Activated T-cell treated with anti-CD3 and anti-CD28 coated beads, Interleukin-2, amount 50 U/mL, for 72 hours (primary cell): ENCODE results near the gene VOPP1. TPM values are rescaled to one million over a fixed set of nuclear protein-coding genes. Genes with fewer than 3 reads are reported as not detected.
A peak's percentile ranks its signal among the peaks of the same experiment; 100 is the strongest.

Experiments used
- ATAC-seq, 2 donors: fragments of 150-1000 bp; cut with Tn5 transposase; replicated peaks in 1 of 2; 2 replicates each; pipeline ENCODE4 v1.10.0; 2021; ENCODE audit warnings: moderate library complexity in 2 of 2, mild to moderate bottlenecking in 1 of 2
- DNase-seq, 2 donors: peaks; one replicate each; pipeline ENCODE4 v3.0.0; 2021 to 2022; ENCODE audit warnings: mixed read lengths in 1 of 2
- H3K27ac Mint-ChIP-seq: one replicate; pipeline ENCODE4 v1.8.0; 2022; ENCODE audit warnings: mild to moderate bottlenecking, moderate library complexity, mixed read lengths
- H3K27me3 Mint-ChIP-seq: one replicate; pipeline ENCODE4 v1.8.0; 2022; ENCODE audit warnings: low read depth, mixed read lengths
- H3K36me3 Mint-ChIP-seq, 2 donors: one replicate each; pipeline ENCODE4 v1.8.0; 2022; ENCODE audit warnings: mixed read lengths in 2 of 2, mild to moderate bottlenecking in 1 of 2; ENCODE audit not compliant: insufficient read depth in 2 of 2
- H3K4me1 Mint-ChIP-seq: one replicate; pipeline ENCODE4 v1.8.0; 2022; ENCODE audit warnings: low read depth, mixed read lengths
- H3K4me3 Mint-ChIP-seq, 2 donors: one replicate each; pipeline ENCODE4 v1.8.0; 2022; ENCODE audit warnings: mild to moderate bottlenecking in 2 of 2, mixed read lengths in 2 of 2, moderate library complexity in 2 of 2
- H3K9me3 Mint-ChIP-seq, 2 donors: one replicate each; pipeline ENCODE4 v1.8.0; 2022; ENCODE audit warnings: mixed read lengths in 2 of 2
- total RNA-seq, 2 donors: library from RNA; stranded (reverse); gene quantifications; one replicate each; pipeline ENCODE4 v1.2.3, GENCODE V29; 2022

Gene VOPP1
- total RNA-seq, 2 donors from 2014 or later = 90.8 to 91.1 TPM

DNA sequence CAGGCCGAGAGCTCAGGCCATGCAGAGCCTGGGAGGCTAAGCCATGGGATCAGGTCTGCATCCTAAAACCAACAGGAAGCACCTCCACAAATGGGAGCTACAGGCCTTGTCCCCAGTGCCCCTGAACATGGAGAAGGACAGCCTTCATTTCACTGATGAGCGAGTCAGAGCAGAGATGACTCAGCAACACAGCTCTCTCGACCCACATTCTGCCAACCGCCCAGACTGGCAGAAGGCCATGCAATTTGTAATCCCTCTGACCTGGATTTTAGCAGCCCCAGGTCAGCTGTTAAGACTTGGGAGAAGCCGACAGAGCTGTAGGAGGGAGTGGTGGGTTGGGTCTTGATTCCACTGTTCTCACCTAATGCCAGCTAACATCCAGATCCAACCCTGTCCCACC, 25.5 kb downstream of the VOPP1 start:
- ATAC-seq (peak; percentile 97 to 98), DNase-seq (peak; percentile 68 to 70)
- Mint-ChIP-seq H3K4me3 (peak overlapping the region in 1 of 2 donors; percentile 20), H3K27ac (no peak overlapping the region), H3K9me3 (no peaks in the 10 kb centered on the region), H3K36me3 (peaks cover 11 to 19% of the 10 kb centered on the region in 2 donors), H3K4me1 (peaks cover 82% of the 10 kb centered on the region), H3K27me3 (no peaks in the 10 kb centered on the region)

DNA sequence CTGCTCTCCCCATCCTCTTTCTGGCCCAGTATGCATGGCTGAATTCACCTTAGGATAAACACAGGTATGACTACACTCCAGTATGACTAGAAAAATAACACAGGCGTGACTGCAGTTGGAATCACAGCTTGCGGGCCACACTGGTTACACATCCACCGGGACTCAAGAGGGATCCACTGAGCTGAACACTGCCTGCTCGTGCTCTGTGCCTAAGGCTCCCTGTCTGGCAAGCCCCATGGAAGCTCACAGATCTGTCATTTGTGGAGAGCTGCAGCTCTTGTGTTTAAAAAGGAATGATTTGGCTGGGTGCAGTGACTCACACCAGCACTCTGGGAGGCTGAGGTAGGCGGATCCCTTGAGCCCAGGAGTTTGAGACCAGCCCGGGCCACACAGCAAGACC, 26.8 kb downstream of the VOPP1 start:
- H3K4me3 Mint-ChIP-seq = no peak overlapping the region
- peaks cover 11 to 19% of the 10 kb centered on the region in 2 donors for H3K36me3 Mint-ChIP-seq
- ATAC-seq (no peak), DNase-seq (no peak)
- no peaks in the 10 kb centered on the region for H3K27me3 Mint-ChIP-seq
- H3K9me3 Mint-ChIP-seq = no peaks in the 10 kb centered on the region
- H3K4me1 Mint-ChIP-seq = peaks cover 73% of the 10 kb centered on the region
- peak overlapping the region; percentile 71 for H3K27ac Mint-ChIP-seq

DNA sequence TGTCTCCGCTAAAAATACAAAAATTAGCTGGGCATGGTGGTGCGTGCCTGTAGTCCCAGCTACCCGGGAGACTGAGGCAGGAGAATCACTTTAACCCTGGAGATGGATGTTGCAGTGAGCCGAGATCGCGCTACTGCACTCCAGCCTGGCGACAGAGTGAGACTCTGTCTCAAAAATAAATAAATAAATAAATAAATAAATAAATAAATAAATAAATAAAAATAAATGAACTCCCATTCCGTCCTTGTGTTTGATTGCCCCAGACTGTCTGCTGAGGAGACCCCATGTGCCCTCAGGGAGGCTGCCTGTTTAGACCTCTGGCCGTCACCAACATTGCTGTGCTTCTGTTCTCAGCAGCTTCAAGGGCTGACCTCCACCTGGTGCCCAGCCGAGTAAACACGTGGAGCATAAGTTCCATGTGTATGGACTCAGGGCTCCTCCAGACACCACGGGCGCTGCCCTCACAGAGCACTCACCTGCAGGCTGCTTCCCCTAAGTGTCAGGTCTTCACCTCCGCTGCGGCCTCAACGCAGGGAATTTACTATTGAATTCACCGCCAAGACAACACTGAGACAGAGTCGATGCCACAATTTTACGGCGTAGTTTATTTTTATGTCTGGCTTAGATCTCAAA, 32.0 kb downstream of the VOPP1 start:
- H3K4me3 Mint-ChIP-seq = no peak overlapping the region
- ATAC-seq = no peak
- DNase-seq = no peak
- no peaks in the 10 kb centered on the region for H3K9me3 Mint-ChIP-seq
- H3K36me3 Mint-ChIP-seq = peaks cover 7 to 15% of the 10 kb centered on the region in 2 donors
- H3K27me3 Mint-ChIP-seq = no peaks in the 10 kb centered on the region
- peaks cover 68% of the 10 kb centered on the region for H3K4me1 Mint-ChIP-seq
- no peak overlapping the region for H3K27ac Mint-ChIP-seq

DNA sequence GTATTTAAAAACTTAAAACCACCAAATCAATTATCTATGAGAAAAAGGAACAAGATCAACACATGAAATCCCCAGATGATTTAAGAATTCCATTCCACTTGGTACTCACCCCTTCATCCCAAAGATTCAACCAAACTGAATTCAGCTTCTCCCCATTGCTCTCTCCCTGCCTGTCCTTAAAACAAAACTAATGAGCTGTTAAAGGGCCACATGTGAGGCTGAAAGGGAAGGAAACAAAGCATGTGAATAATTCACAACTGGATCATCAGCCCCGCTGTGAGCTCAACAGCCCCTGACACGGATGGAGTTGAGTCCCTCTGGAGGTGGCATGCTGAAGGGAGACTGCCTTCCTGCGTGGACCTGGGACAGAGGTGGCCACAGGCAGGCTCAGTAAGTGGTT, 32.9 kb downstream of the VOPP1 start:
- H3K4me3 Mint-ChIP-seq = no peak overlapping the region
- no peak overlapping the region for H3K27ac Mint-ChIP-seq

DNA sequence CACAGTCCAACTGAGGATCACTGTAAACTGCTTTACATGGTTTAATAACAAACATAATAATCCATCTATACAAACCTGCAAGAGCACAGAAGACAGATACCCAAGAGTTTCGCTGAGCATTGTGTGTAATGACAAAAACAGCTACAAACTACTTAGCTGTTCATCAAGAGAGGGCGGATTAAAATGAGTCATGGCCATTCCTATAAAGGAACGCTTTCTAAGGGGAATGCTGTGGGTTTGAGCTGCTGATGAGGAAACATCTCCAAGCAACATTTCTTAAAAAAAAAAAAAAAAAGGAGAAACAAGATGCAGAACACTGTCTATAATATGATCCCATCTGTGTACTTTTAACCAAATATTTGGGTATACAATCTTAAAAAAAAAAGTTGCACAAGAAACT, 33.8 kb downstream of the VOPP1 start:
- ATAC-seq (no peak), DNase-seq (no peak)
- no peaks in the 10 kb centered on the region for H3K9me3 Mint-ChIP-seq
- no peaks in the 10 kb centered on the region for H3K27me3 Mint-ChIP-seq
- peaks cover 72% of the 10 kb centered on the region for H3K4me1 Mint-ChIP-seq
- H3K4me3 Mint-ChIP-seq = peak overlapping the region; percentile 23 to 85
- H3K36me3 Mint-ChIP-seq = peaks cover 1 to 2% of the 10 kb centered on the region in 2 donors
- H3K27ac Mint-ChIP-seq = peak overlapping the region; percentile 38

More for the DNA sequence above, 32.9 kb downstream of the VOPP1 start:
- ATAC-seq (no peak), DNase-seq (no peak)
- H3K4me1 Mint-ChIP-seq = peaks cover 69% of the 10 kb centered on the region
- no peaks in the 10 kb centered on the region for H3K9me3 Mint-ChIP-seq
- peaks cover 6 to 9% of the 10 kb centered on the region in 2 donors for H3K36me3 Mint-ChIP-seq
- H3K27me3 Mint-ChIP-seq = no peaks in the 10 kb centered on the region

DNA sequence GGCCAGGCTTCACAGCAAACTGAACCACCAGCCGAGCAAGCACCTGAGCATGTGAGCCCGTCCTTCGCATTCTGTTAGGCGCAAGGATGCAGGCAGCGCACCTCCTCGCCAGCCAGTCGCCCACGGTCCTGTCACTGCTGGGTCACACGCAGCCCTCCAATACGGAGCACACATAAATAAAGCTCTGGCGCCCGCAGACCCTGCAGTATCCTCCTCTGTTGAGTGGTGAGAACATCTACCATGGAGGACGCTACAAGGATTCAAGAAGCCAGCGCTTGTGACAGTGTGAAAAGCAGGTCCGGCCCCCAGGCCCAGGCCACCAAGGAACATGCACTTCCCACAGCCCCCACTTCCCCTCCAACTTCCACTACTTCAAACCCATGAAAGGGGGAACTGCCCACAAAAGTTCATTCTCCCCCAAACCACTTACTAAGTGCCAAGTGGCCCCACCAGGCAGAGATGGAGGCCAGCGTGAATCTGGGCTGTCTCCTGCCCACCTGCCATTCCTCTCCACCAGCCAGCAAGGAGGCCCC, 34.8 kb downstream of the VOPP1 start:
- ATAC-seq (no peak), DNase-seq (no peak)
- peak overlapping the region; percentile 68 to 85 for H3K4me3 Mint-ChIP-seq
- no peaks in the 10 kb centered on the region for H3K9me3 Mint-ChIP-seq
- H3K4me1 Mint-ChIP-seq = peaks cover 82% of the 10 kb centered on the region
- peak overlapping the region; percentile 38 for H3K27ac Mint-ChIP-seq
- H3K27me3 Mint-ChIP-seq = no peaks in the 10 kb centered on the region
- peaks cover 1 to 2% of the 10 kb centered on the region in 2 donors for H3K36me3 Mint-ChIP-seq

DNA sequence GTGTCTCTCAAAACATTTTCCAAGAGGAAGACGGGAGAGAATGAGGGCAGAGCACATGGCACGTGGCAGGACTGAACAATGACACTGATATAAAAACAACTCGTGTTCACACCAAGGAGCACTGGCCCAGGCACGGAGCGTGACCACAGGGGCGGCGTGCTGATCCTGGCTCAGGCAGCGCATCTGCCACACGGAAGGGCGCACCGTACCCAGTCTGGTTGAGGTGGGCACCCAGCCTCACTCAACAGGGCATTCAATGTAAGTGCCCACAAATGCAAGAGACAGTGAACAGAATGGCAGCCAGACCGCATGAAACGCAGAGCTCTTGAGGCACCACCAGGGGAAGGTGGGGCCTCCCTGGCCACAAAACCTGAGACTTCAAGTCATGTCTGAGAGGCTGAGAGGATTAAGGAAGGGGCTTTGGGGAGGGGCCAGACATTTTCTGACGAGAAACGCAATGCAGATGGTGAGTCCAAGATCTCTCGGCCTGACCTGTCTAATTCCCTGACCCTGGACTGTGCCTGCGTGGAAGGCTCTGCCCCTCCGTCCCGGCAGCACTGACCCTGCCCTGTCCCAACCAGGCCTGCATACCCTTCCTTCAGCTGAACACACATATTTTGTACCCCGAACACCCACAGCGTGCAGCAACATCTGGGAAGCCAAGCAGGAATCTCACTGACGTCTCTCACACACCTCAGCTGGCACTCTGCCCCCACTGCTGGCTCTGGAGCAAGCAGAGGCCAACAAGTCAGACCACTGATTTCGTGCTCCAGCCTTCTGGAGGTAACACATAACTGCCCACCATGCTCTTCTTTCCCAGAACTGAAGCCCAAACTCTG, 35.5 kb downstream of the VOPP1 start:
- DNase-seq (peak in 1 of 2 donors; percentile 21), ATAC-seq (no peak)
- peaks cover 1 to 2% of the 10 kb centered on the region in 2 donors for H3K36me3 Mint-ChIP-seq
- H3K4me3 Mint-ChIP-seq = peak overlapping the region; percentile 68 to 85
- H3K27me3 Mint-ChIP-seq = no peaks in the 10 kb centered on the region
- H3K4me1 Mint-ChIP-seq = peaks cover 84% of the 10 kb centered on the region
- no peak overlapping the region for H3K27ac Mint-ChIP-seq
- no peaks in the 10 kb centered on the region for H3K9me3 Mint-ChIP-seq

DNA sequence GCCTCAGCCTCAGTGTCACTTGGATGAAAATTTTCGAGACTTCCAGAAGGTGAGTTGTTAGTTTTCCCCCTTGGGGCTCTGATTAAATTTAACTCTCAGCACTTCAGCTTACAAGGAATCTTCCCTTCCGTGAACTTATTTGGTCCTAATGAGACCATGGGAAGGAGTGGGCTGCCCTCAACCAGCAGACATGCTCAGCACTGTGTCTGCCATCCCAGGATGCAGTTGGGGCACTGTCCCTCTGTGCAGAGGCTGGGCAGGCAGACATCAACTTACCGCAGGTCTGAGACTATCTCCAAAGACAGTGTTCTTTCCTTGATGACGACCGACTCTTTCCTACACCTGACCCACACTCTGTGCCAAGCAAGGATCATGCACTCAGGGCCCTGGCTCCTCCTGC, 36.7 kb downstream of the VOPP1 start:
- H3K36me3 Mint-ChIP-seq = peaks cover 1 to 9% of the 10 kb centered on the region in 2 donors
- H3K27ac Mint-ChIP-seq = peak overlapping the region; percentile 34
- DNase-seq (no peak), ATAC-seq (no peak)
- H3K27me3 Mint-ChIP-seq = no peaks in the 10 kb centered on the region
- peak overlapping the region; percentile 68 to 85 for H3K4me3 Mint-ChIP-seq
- no peaks in the 10 kb centered on the region for H3K9me3 Mint-ChIP-seq
- peaks cover 92% of the 10 kb centered on the region for H3K4me1 Mint-ChIP-seq

DNA sequence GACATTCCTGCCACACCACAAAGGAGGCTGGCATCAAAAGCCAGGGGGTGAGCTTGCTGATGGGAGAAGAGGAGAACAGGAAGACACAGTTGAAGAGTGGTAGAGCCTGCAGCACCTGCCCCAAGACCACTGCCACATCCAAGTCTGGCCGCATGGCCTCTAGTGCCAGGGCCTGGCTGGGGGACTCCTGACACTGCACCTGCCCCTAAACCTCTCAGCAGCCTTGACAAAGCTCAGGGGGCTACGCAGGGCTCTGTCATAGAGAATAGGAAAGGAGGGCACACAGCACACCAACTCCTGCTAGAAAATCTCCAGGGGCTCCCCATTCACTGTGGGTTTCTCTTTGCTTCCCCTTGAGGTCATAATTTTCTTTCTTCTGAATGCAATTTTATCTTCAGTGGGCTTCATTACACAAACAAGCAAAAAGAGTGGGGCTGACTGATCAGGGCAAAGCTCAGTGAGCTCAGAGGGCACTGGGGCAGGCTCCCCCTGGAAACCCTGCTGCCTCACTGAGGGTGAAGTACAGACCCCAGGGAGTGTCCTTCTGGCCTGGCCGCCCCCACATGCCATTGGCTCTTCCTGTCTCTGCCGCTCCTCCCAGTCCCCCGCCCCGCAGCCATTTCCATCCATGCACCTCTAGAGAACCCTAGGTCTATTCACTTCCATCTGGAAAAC, 37.2 kb downstream of the VOPP1 start:
- Mint-ChIP-seq H3K27ac (peak overlapping the region; percentile 91), H3K4me1 (peaks cover 94% of the 10 kb centered on the region), H3K9me3 (no peaks in the 10 kb centered on the region), H3K36me3 (peaks cover 0 to 8% of the 10 kb centered on the region in 2 donors), H3K27me3 (no peaks in the 10 kb centered on the region), H3K4me3 (peak overlapping the region; percentile 68 to 85)
- peak in 1 of 2 donors; percentile 19 for DNase-seq
- ATAC-seq = no peak

DNA sequence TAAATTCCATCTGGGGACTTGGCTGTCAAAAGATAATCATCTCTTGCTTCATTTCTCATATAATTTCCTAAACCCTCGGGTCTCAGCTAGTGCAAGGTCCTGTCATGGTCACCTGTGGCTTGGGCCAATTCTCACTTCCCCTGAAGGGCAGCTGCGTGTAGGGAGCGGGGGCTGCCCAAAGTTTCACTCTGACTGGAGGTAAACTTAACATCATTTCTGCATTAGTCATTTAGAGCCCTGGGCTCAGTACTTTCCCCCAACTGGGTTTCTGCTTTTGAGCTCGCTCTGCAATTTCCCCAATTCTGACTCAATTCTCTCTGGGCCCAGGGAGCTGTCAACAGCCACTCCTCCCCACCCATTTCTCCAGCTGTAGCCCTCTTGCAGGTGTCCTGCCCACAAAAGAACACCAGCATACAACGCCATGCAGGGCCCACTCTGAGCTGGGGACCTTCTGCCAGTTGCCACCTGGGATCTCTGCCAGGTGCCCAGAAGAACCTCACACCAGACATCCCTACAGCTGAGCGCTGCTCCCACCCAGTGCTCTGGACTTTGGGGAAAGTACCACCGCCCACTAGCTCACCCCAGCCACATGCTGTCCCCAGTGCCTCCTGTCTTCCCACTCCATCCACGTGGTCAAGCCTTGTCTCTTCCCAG, 37.9 kb downstream of the VOPP1 start:
- peak overlapping the region; percentile 68 to 85 for H3K4me3 Mint-ChIP-seq
- ATAC-seq (peak; percentile 72 to 73), DNase-seq (peak; percentile 88 to 89)
- H3K4me1 Mint-ChIP-seq = peaks cover 98% of the 10 kb centered on the region
- H3K27ac Mint-ChIP-seq = peak overlapping the region; percentile 91
- H3K9me3 Mint-ChIP-seq = no peaks in the 10 kb centered on the region
- H3K36me3 Mint-ChIP-seq = peaks cover 0 to 8% of the 10 kb centered on the region in 2 donors
- no peaks in the 10 kb centered on the region for H3K27me3 Mint-ChIP-seq

DNA sequence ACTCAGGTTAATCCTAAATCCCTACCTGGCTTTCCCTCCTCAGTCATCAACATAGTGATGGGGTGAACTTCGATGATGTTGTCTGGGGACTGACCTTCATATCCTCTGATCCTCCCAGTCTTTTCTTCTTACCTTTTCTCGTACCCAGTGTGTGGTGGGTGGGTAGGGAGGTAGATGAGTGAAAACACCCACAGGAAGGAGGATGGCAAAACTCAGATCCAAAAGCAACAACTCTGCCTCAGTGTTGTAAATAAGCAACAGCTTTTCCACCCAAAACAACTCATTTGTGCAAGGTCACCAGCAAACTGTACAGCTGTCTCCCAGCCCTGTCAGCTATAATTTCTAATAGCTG, 38.6 kb downstream of the VOPP1 start:
- no peak for ATAC-seq
- H3K27ac Mint-ChIP-seq = peak overlapping the region; percentile 91
- DNase-seq = no peak
- no peaks in the 10 kb centered on the region for H3K9me3 Mint-ChIP-seq
- H3K4me3 Mint-ChIP-seq = peak overlapping the region; percentile 68 to 85
- H3K27me3 Mint-ChIP-seq = no peaks in the 10 kb centered on the region
- H3K36me3 Mint-ChIP-seq = peaks cover 0 to 8% of the 10 kb centered on the region in 2 donors
- peaks cover 93% of the 10 kb centered on the region for H3K4me1 Mint-ChIP-seq

DNA sequence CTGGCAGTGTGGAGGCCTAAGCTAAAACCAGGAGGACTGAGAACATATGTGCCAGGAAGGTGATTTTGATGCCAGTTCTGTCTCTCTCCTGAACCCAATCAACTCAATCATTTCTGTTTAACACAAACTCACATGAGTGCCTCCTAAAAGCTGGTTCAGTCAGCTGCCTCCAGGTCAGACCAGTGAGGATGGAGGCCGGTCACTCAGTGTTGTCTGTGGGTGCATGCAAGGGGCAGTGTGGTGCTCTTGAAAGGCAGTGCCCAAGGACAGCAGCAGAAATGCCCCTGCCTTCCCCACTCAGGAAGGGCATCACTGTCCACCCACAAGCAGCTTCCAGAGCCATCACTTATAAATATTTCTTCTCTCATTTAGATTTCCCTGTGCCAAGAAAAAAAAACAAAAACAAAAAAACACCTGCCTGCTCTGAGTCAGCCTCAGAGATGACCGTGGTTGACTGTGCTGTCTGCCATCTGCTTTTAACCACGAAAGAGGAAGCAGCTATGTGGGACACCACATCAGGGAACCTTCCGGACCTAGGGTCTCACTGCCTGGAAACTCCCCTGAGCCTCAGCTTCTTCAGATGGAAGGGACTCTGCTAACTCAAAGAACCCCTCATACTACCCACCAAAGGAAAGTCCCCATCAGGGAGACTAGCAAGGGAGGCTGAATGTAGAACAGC, 39.1 kb downstream of the VOPP1 start:
- peak; percentile 86 to 90 for DNase-seq
- H3K36me3 Mint-ChIP-seq = peaks cover 0 to 8% of the 10 kb centered on the region in 2 donors
- ATAC-seq = peak; percentile 63 to 69
- peak overlapping the region; percentile 91 for H3K27ac Mint-ChIP-seq
- H3K9me3 Mint-ChIP-seq = no peaks in the 10 kb centered on the region
- H3K4me1 Mint-ChIP-seq = peaks cover 88% of the 10 kb centered on the region
- no peaks in the 10 kb centered on the region for H3K27me3 Mint-ChIP-seq
- peak overlapping the region; percentile 68 to 85 for H3K4me3 Mint-ChIP-seq
